GM12878 (cell line): ENCODE results near the gene SIGMAR1. TPM values are rescaled to one million over a fixed set of nuclear protein-coding genes. Genes with fewer than 3 reads are reported as not detected.

Source experiments
- ATAC-seq: fragments of 200-7000 bp; cut with Tn5 transposase; 3 replicates; pipeline ENCODE4 v1.9.1; 2020; ENCODE audit warnings: mild to moderate bottlenecking, moderate library complexity
- BruUV-seq: library from RNA; stranded (reverse); fragments of 400-500 nt; replicated peaks from 2 replicates; lab custom pipeline; 2021; lab: Mats Ljungman, UMichigan
- CTCF ChIA-PET: fragments of 300-600 bp; sonication (Branson Sonifier 250); formaldehyde crosslinking; extraction: SDS; loops from one replicate; lab custom pipeline; 2021; ENCODE audit warnings: inconsistent platforms; lab: Yijun Ruan, JAX
- POLR2A ChIA-PET: fragments of 350-600 bp; formaldehyde crosslinking; extraction: SDS; loops from one replicate; lab custom pipeline; 2021; ENCODE audit warnings: inconsistent platforms; lab: Charles Lee
- RAD21 ChIA-PET: fragments of 300-600 bp; sonication (Branson Sonifier 250); formaldehyde crosslinking; loops from one replicate; lab custom pipeline; 2023; ENCODE audit warnings: antibody characterized with exemption; ENCODE audit not compliant: unreplicated experiment; lab: Charles Lee
- SMC1A ChIA-PET: fragments of 300-600 bp; sonication (Branson Sonifier 250); formaldehyde crosslinking; loops from one replicate; lab custom pipeline; 2023; ENCODE audit not compliant: unreplicated experiment, uncharacterized antibody; lab: Charles Lee
- DNase-seq: peaks from one replicate; pipeline ENCODE4 v3.0.0-alpha.2; 2011; ENCODE audit warnings: low read depth, low spot score
- FAIRE-seq: peaks from 3 replicates; lab custom pipeline; 2011; peaks lifted over from hg19 to GRCh38; lab: Jason Lieb, UNC
- H2AFZ ChIP-seq: 2 replicates; pipeline ENCODE4 v1.6.0; 2011; ENCODE audit warnings: low read depth, low read length, control low read depth; ENCODE audit not compliant: control insufficient read depth
- H3K27ac ChIP-seq: 2 replicates; pipeline ENCODE4 v1.5.1; 2011; ENCODE audit warnings: control low read depth; ENCODE audit not compliant: control insufficient read depth, insufficient read depth
- H3K27me3 ChIP-seq, 2 experiments: replicated peaks in 1 of 2; 2 replicates each; pipeline versions ENCODE4 v1.6.0 to v1.6.1; 2011; ENCODE audit warnings: low read length in 1 of 2; ENCODE audit not compliant: control insufficient read depth in 2 of 2, insufficient read depth in 2 of 2
- H3K36me3 ChIP-seq, 2 experiments: 2 replicates each; pipeline ENCODE4 v1.5.1; 2011; ENCODE audit warnings: low read length in 1 of 2; ENCODE audit not compliant: control insufficient read depth in 2 of 2, insufficient read depth in 2 of 2
- H3K4me1 ChIP-seq: 2 replicates; pipeline ENCODE4 v1.6.1; 2011; ENCODE audit warnings: mild to moderate bottlenecking, low read length, moderate library complexity, mixed read lengths; ENCODE audit not compliant: control insufficient read depth, insufficient read depth
- H3K4me2 ChIP-seq: 2 replicates; pipeline ENCODE4 v1.6.0; 2011; ENCODE audit warnings: control low read depth; ENCODE audit not compliant: control insufficient read depth, insufficient read depth
- H3K4me3 ChIP-seq: fragments of 200-600 bp; sonication (generic); 2 replicates; pipeline ENCODE4 v1.5.1; 2016
- H3K79me2 ChIP-seq: 2 replicates; pipeline ENCODE4 v1.6.0; 2011; ENCODE audit warnings: low read length; ENCODE audit not compliant: control insufficient read depth, insufficient read depth
- H3K9ac ChIP-seq: 2 replicates; pipeline ENCODE4 v1.8.0; 2011; ENCODE audit warnings: low read length, control low read depth, mixed read lengths; ENCODE audit not compliant: control insufficient read depth, insufficient read depth
- H3K9me3 ChIP-seq: replicated peaks from 3 replicates; pipeline ENCODE4 v1.5.1; 2011; ENCODE audit warnings: mild to moderate bottlenecking, low read length; ENCODE audit not compliant: control insufficient read depth, insufficient read depth
- H4K20me1 ChIP-seq: 2 replicates; pipeline ENCODE4 v1.6.0; 2011; ENCODE audit not compliant: control insufficient read depth, insufficient read depth
- ASH2L ChIP-seq: fragments of 300-600, 200-600 bp; sonication (generic); IDR thresholded peaks from 2 replicates; pipeline ENCODE4 v1.6.1; 2017; ENCODE audit warnings: low read depth, mild to moderate bottlenecking, borderline replicate concordance
- BMI1 ChIP-seq: fragments of 450-650 bp; IDR thresholded peaks from 2 replicates; pipeline ENCODE4 v1.6.1; 2016; ENCODE audit warnings: mild to moderate bottlenecking, moderate library complexity, borderline replicate concordance
- BRCA1 ChIP-seq: IDR thresholded peaks from 2 replicates; pipeline ENCODE4 v1.6.1; 2011; ENCODE audit warnings: low read depth, low read length, improper control_type of control experiment
- CHD1 ChIP-seq: IDR thresholded peaks from 2 replicates; pipeline ENCODE4 v1.6.1; 2012; ENCODE audit warnings: low read depth, low read length, improper control_type of control experiment
- HCFC1 ChIP-seq: fragments of 150-350 bp; IDR thresholded peaks from 2 replicates; pipeline ENCODE4 v1.6.1; 2014; ENCODE audit warnings: low read length
- HDAC2 ChIP-seq: fragments of 200-600 bp; sonication (generic); IDR thresholded peaks from 2 replicates; pipeline ENCODE4 v1.6.1; 2017
- JUNB ChIP-seq: IDR thresholded peaks from 2 replicates; pipeline ENCODE4 v1.6.1; 2016; ENCODE audit warnings: antibody characterized with exemption, mild to moderate bottlenecking
- MEF2B ChIP-seq: fragments of 450-650 bp; IDR thresholded peaks from 2 replicates; pipeline ENCODE4 v1.6.1; 2018; ENCODE audit warnings: mild to moderate bottlenecking, moderate library complexity; ENCODE audit not compliant: partially characterized antibody, poor library complexity, severe bottlenecking
- MYC ChIP-seq: IDR thresholded peaks from 2 replicates; pipeline ENCODE4 v1.6.1; 2011; ENCODE audit warnings: mild to moderate bottlenecking, low read length, moderate library complexity, inconsistent platforms; ENCODE audit not compliant: insufficient read depth, insufficient replicate concordance, insufficient read length, severe bottlenecking
- NFIC ChIP-seq: IDR thresholded peaks from 2 replicates; pipeline ENCODE4 v1.6.1; 2012; ENCODE audit warnings: low read depth, mild to moderate bottlenecking, inconsistent platforms, low read length, moderate library complexity
- NFYA ChIP-seq: IDR thresholded peaks from 2 replicates; pipeline ENCODE4 v1.6.1; 2011; ENCODE audit warnings: low read depth, mild to moderate bottlenecking, low read length, improper control_type of control experiment, borderline replicate concordance
- NFYB ChIP-seq: IDR thresholded peaks from 2 replicates; pipeline ENCODE4 v1.6.1; 2011; ENCODE audit warnings: low read depth, mild to moderate bottlenecking, low read length, improper control_type of control experiment, moderate library complexity; ENCODE audit not compliant: insufficient read depth
- SIX5 ChIP-seq: IDR thresholded peaks from 2 replicates; pipeline ENCODE4 v1.6.1; 2011; ENCODE audit warnings: mild to moderate bottlenecking, low read depth, low read length, moderate library complexity; ENCODE audit not compliant: severe bottlenecking
- TARDBP ChIP-seq: IDR thresholded peaks from 2 replicates; pipeline ENCODE4 v1.6.1; 2016; ENCODE audit warnings: borderline replicate concordance
- ZNF24 ChIP-seq: fragments of 450-650 bp; IDR thresholded peaks from 2 replicates; pipeline ENCODE4 v1.6.1; 2017; ENCODE audit warnings: antibody characterized with exemption, mild to moderate bottlenecking
- WGBS: methylation state at CpG from one replicate; pipeline ENCODE4 v1.1.6; 2016; ENCODE audit warnings: low lambda C conversion rate; ENCODE audit not compliant: insufficient replicate concordance, insufficient coverage; ENCODE audit errors: missing lambda C conversion rate; 5-methylcytosine and 5-hydroxymethylcytosine counted together
- in situ Hi-C: fragments of 300-500 bp; cut with MboI; formaldehyde crosslinking; loops from 9 replicates; pipeline ENCODE4 v1.14.3; 2018; ENCODE audit warnings: mixed read lengths
- intact Hi-C: fragments of 100-400 bp; cut with micrococcal nuclease; formaldehyde crosslinking; loops from one replicate; pipeline ENCODE4 v1.14.2; 2022; ENCODE audit not compliant: unreplicated experiment
- polyA plus RNA-seq, 11 experiments: library from polyadenylated mRNA; depleted of rRNA in 4 of 11; unstranded in 6 of 11; stranded (reverse) in 5 of 11; fragments of >200 nt; fragmentation: Nextera tagmentation in 4 of 11; fragmentation: Illumina TruSeq in 1 of 11; extraction: Ambion mirVana in 4 of 11; extraction: Trizol in 1 of 11; gene quantifications; 1 replicate in 1 of 11; 2 replicates in 10 of 11; pipeline versions ENCODE4 v1.2.1 to v1.2.3, GENCODE V29; 2011 to 2016; ENCODE audit warnings: inconsistent platforms in 2 of 11, missing spikeins in 2 of 11, low read depth in 1 of 11
- total RNA-seq, 4 experiments: library from RNA; depleted of rRNA in 3 of 4; stranded (reverse); fragments of >200 nt in 3 of 4; fragmentation: Illumina TruSeq in 1 of 4; extraction: Trizol in 1 of 4; gene quantifications; 2 replicates each; pipeline versions ENCODE4 v1.2.1 to v1.2.3, GENCODE V29; 2013 to 2021
- TF ChIP-seq, protein P1 (sequence below): IDR thresholded peaks from 2 replicates; pipeline ENCODE4 v1.6.1; 2012; ENCODE audit warnings: low read length, inconsistent platforms
- TF ChIP-seq, protein P2 (sequence below), 3 experiments: IDR thresholded peaks in 2 of 3; conservative IDR thresholded peaks in 1 of 3; 2 replicates each; pipeline ENCODE4 v1.5.1; 2011; ENCODE audit warnings: low read depth in 3 of 3, low read length in 3 of 3, mild to moderate bottlenecking in 3 of 3, control low read depth in 2 of 3, moderate library complexity in 2 of 3, inconsistent platforms in 1 of 3, mixed read lengths in 1 of 3; ENCODE audit not compliant: control insufficient read depth in 2 of 3, insufficient read depth in 1 of 3; ENCODE audit errors: extremely low read depth in 1 of 3
- TF ChIP-seq, protein P3 (sequence below): fragments of 450-650 bp; IDR thresholded peaks from 2 replicates; pipeline ENCODE4 v1.6.1; 2017; ENCODE audit warnings: mild to moderate bottlenecking, low read depth, inconsistent platforms; ENCODE audit not compliant: poor library complexity, severe bottlenecking

SIGMAR1 gene
- total and polyA plus RNA-seq, 10 of the 15 experiments (the other 5 are each of a cell fraction or from before 2014, with no cell fraction given), result 7.1 to 133 (median 69.5) TPM

DNA sequence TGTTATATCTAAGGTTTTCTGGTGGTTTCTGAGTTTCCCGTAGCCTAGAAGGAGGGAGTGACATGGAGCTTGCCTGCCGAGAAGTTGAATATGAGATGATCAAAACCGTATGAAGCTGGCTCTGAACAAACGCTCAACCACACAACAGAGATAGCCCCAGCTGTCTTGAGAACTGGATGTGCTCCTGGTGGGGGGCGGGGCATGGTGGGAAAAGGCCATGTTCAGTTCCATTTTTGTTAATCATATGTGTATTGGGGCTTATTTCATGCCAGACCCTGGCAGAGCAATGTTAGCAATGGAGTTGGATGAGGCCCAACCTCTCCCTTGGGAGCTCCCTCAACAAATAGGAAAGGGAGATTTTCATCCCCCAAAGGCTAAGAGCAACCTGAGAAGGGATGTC lies 48.6 kb upstream of the SIGMAR1 start:
- no peaks in the 10 kb centered on the region; a peak in 3 of 4 replicates for H3K27me3 ChIP-seq
- H4K20me1 ChIP-seq, result no peaks in the 10 kb centered on the region
- RAD21 ChIA-PET, result interaction anchor here (0.7 kb wide), 1 partner anchor 16 kb away, joined by 4 read pairs; no protein-coding TSS in a partner anchor
- no peak overlapping the region for H3K9ac ChIP-seq
- no peak overlapping the region for H3K27ac ChIP-seq
- H2AFZ ChIP-seq, result no peak overlapping the region
- 37% methylated on average over 5 of the region's 5 CpGs for WGBS
- H3K4me1 ChIP-seq, result peaks cover 16% of the 10 kb centered on the region
- no peak for FAIRE-seq
- DNase-seq, result no peak
- H3K9me3 ChIP-seq, result no peaks in the 10 kb centered on the region
- ATAC-seq, result no peak
- in situ Hi-C loops (no loop called here), intact Hi-C loops (no loop called here)
- BruUV-seq, result no TSS peak
- POLR2A ChIA-PET, result no interaction called here
- H3K36me3 ChIP-seq, result no peaks in the 10 kb centered on the region
- no peaks in the 10 kb centered on the region for H3K79me2 ChIP-seq
- CTCF ChIA-PET, result interaction anchor here (0.8 to 1.1 kb wide), 3 partner anchors 14 to 282 kb away, joined by 4 to 5 read pairs (median 4); no protein-coding TSS in a partner anchor
- H3K4me3 ChIP-seq, result no peak overlapping the region
- TF ChIP-seq TARDBP (no peak), ASH2L (no peak), NFYA (no peak), MEF2B (no peak), BMI1 (no peak), SIX5 (no peak), MYC (no peak), ZNF24 (no peak), HDAC2 (no peak), CHD1 (no peak), JUNB (no peak), BRCA1 (no peak), NFYB (no peak), NFIC (no peak), HCFC1 (no peak)
- TF ChIP-seq, protein P1, sequence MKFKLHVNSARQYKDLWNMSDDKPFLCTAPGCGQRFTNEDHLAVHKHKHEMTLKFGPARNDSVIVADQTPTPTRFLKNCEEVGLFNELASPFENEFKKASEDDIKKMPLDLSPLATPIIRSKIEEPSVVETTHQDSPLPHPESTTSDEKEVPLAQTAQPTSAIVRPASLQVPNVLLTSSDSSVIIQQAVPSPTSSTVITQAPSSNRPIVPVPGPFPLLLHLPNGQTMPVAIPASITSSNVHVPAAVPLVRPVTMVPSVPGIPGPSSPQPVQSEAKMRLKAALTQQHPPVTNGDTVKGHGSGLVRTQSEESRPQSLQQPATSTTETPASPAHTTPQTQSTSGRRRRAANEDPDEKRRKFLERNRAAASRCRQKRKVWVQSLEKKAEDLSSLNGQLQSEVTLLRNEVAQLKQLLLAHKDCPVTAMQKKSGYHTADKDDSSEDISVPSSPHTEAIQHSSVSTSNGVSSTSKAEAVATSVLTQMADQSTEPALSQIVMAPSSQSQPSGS, result no peak
- TF ChIP-seq, protein P2, sequence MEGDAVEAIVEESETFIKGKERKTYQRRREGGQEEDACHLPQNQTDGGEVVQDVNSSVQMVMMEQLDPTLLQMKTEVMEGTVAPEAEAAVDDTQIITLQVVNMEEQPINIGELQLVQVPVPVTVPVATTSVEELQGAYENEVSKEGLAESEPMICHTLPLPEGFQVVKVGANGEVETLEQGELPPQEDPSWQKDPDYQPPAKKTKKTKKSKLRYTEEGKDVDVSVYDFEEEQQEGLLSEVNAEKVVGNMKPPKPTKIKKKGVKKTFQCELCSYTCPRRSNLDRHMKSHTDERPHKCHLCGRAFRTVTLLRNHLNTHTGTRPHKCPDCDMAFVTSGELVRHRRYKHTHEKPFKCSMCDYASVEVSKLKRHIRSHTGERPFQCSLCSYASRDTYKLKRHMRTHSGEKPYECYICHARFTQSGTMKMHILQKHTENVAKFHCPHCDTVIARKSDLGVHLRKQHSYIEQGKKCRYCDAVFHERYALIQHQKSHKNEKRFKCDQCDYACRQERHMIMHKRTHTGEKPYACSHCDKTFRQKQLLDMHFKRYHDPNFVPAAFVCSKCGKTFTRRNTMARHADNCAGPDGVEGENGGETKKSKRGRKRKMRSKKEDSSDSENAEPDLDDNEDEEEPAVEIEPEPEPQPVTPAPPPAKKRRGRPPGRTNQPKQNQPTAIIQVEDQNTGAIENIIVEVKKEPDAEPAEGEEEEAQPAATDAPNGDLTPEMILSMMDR (IDR thresholded peaks at IDR 0.05 in 2 of 3, conservative IDR thresholded peaks at IDR 0.05 in 1 of 3; ENCODE audit: control insufficient read depth in 2 of 3, extremely low read depth in 1 of 3, insufficient read depth in 1 of 3, low read depth in 3 of 3, low read length in 3 of 3), result no peak
- TF ChIP-seq, protein P3, sequence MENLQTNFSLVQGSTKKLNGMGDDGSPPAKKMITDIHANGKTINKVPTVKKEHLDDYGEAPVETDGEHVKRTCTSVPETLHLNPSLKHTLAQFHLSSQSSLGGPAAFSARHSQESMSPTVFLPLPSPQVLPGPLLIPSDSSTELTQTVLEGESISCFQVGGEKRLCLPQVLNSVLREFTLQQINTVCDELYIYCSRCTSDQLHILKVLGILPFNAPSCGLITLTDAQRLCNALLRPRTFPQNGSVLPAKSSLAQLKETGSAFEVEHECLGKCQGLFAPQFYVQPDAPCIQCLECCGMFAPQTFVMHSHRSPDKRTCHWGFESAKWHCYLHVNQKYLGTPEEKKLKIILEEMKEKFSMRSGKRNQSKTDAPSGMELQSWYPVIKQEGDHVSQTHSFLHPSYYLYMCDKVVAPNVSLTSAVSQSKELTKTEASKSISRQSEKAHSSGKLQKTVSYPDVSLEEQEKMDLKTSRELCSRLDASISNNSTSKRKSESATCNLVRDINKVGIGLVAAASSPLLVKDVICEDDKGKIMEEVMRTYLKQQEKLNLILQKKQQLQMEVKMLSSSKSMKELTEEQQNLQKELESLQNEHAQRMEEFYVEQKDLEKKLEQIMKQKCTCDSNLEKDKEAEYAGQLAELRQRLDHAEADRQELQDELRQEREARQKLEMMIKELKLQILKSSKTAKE, result no peak
- H3K4me2 ChIP-seq, result no peak overlapping the region
- SMC1A ChIA-PET, result interaction anchor here (1.0 to 1.1 kb wide), 2 partner anchors 8 to 211 kb away, joined by 3 read pairs; no protein-coding TSS in a partner anchor
